IMR-90 (cell line): ENCODE measurements around the gene SEC11C. TPM values are rescaled to one million over a fixed set of nuclear protein-coding genes. Genes with fewer than 3 reads are reported as not detected.

ENCODE experiments used
- ATAC-seq: fragments of 200-7000 bp; cut with Tn5 transposase; 2 replicates; pipeline ENCODE4 v1.9.1; 2020; ENCODE audit warnings: low read depth, mild to moderate bottlenecking, moderate library complexity
- BruUV-seq: library from RNA; stranded (reverse); fragments of 400-500 nt; replicated peaks from 2 replicates; lab custom pipeline; 2021; lab: Mats Ljungman, UMichigan
- CTCF ChIA-PET: fragments of 300-600 bp; formaldehyde crosslinking; extraction: SDS; loops from one replicate; lab custom pipeline; 2021; ENCODE audit warnings: antibody characterized with exemption; lab: Yijun Ruan, JAX
- POLR2A ChIA-PET: fragments of 300-600 bp; sonication (Branson Sonifier 250); formaldehyde crosslinking; loops from one replicate; lab custom pipeline; 2022; ENCODE audit warnings: antibody characterized with exemption; ENCODE audit not compliant: unreplicated experiment; lab: Charles Lee
- DNase-seq: peaks from one replicate; pipeline ENCODE4 v3.0.0; 2013
- H2AFZ ChIP-seq: replicated peaks from 2 replicates; pipeline ENCODE3; 2013; ENCODE audit warnings: low read length, mild to moderate bottlenecking; ENCODE audit not compliant: poor library complexity
- H2AK5ac ChIP-seq: 2 replicates; pipeline ENCODE4 v1.6.1; 2013; ENCODE audit warnings: low read depth, low read length, inconsistent platforms
- H2AK9ac ChIP-seq: replicated peaks from 2 replicates; pipeline ENCODE3; 2013; ENCODE audit warnings: mild to moderate bottlenecking, low read depth, low read length, moderate library complexity; ENCODE audit not compliant: poor library complexity
- H2BK120ac ChIP-seq: 2 replicates; pipeline ENCODE4 v1.6.1; 2013; ENCODE audit warnings: low read depth, low read length, inconsistent platforms
- H2BK15ac ChIP-seq: 3 replicates; pipeline ENCODE4 v1.6.1; 2013; ENCODE audit warnings: low read depth, low read length, inconsistent platforms
- H2BK20ac ChIP-seq: 2 replicates; pipeline ENCODE4 v1.6.1; 2013; ENCODE audit warnings: low read depth, mild to moderate bottlenecking, inconsistent platforms, low read length, moderate library complexity
- H2BK5ac ChIP-seq: 2 replicates; pipeline ENCODE4 v1.6.1; 2013; ENCODE audit warnings: mild to moderate bottlenecking, low read depth, low read length, inconsistent platforms; ENCODE audit not compliant: poor library complexity, severe bottlenecking
- H3K14ac ChIP-seq: replicated peaks from 2 replicates; pipeline ENCODE4 v1.6.1; 2013; ENCODE audit warnings: low read depth, low read length, inconsistent platforms
- H3K18ac ChIP-seq: 2 replicates; pipeline ENCODE4 v1.6.1; 2013; ENCODE audit warnings: low read depth, low read length, control low read depth
- H3K23ac ChIP-seq: 2 replicates; pipeline ENCODE4 v1.6.1; 2013; ENCODE audit warnings: low read depth, low read length, inconsistent platforms
- H3K27ac ChIP-seq: 2 replicates; pipeline ENCODE4 v1.5.1; 2013; ENCODE audit warnings: mild to moderate bottlenecking, control low read depth, low read length; ENCODE audit not compliant: insufficient read depth
- H3K27me3 ChIP-seq: 2 replicates; pipeline ENCODE4 v1.6.1; 2013; ENCODE audit warnings: low read length; ENCODE audit not compliant: control insufficient read depth, insufficient read depth
- H3K36me3 ChIP-seq: 2 replicates; pipeline ENCODE4 v1.6.1; 2013; ENCODE audit warnings: low read length, mixed read lengths; ENCODE audit not compliant: control insufficient read depth, insufficient read depth
- H3K4ac ChIP-seq: 2 replicates; pipeline ENCODE4 v1.6.1; 2013; ENCODE audit warnings: low read depth, low read length, inconsistent platforms
- H3K4me1 ChIP-seq: 2 replicates; pipeline ENCODE4 v1.6.1; 2013; ENCODE audit warnings: low read length, mixed read lengths; ENCODE audit not compliant: control insufficient read depth, insufficient read depth
- H3K4me2 ChIP-seq: 2 replicates; pipeline ENCODE4 v1.6.1; 2013; ENCODE audit warnings: low read depth, mild to moderate bottlenecking, control low read depth, low read length, moderate library complexity
- H3K4me3 ChIP-seq: 2 replicates; pipeline ENCODE4 v1.5.1; 2013; ENCODE audit warnings: low read depth, mild to moderate bottlenecking, control low read depth, low read length, moderate library complexity; ENCODE audit not compliant: insufficient read depth
- H3K56ac ChIP-seq: 2 replicates; pipeline ENCODE4 v1.6.1; 2013; ENCODE audit warnings: low read length, inconsistent platforms; ENCODE audit not compliant: insufficient read depth; ENCODE audit errors: extremely low read depth
- H3K79me1 ChIP-seq, 2 experiments: 2 replicates each; pipeline ENCODE4 v1.6.1; 2013; ENCODE audit warnings: low read length in 2 of 2, inconsistent platforms in 1 of 2, low read depth in 1 of 2
- H3K9ac ChIP-seq: 2 replicates; pipeline ENCODE4 v1.6.1; 2013; ENCODE audit warnings: low read depth, low read length, control low read depth
- H3K9me1 ChIP-seq: 2 replicates; pipeline ENCODE4 v1.6.1; 2013; ENCODE audit warnings: low read length, inconsistent platforms; ENCODE audit not compliant: insufficient read depth
- H3K9me3 ChIP-seq: 2 replicates; pipeline ENCODE4 v1.6.1; 2013; ENCODE audit warnings: low read length; ENCODE audit not compliant: control insufficient read depth, insufficient read depth
- H4K20me1 ChIP-seq: 2 replicates; pipeline ENCODE4 v1.6.1; 2013; ENCODE audit warnings: low read length, inconsistent platforms; ENCODE audit not compliant: insufficient read depth
- H4K5ac ChIP-seq: 2 replicates; pipeline ENCODE4 v1.6.1; 2013; ENCODE audit warnings: mild to moderate bottlenecking, low read depth, low read length, control low read depth
- H4K8ac ChIP-seq, 2 experiments: 2 replicates each; pipeline ENCODE4 v1.6.1; 2013; ENCODE audit warnings: low read depth in 2 of 2, low read length in 2 of 2, control low read depth in 1 of 2, inconsistent platforms in 1 of 2
- H4K91ac ChIP-seq: 2 replicates; pipeline ENCODE4 v1.6.1; 2013; ENCODE audit warnings: low read depth, low read length, inconsistent platforms; ENCODE audit not compliant: insufficient read depth
- BHLHE40 ChIP-seq: fragments of 150-350 bp; IDR thresholded peaks from 2 replicates; pipeline ENCODE4 v1.6.1; 2016; ENCODE audit warnings: mild to moderate bottlenecking, low read depth, low read length
- CEBPB ChIP-seq: IDR thresholded peaks from 2 replicates; pipeline ENCODE4 v1.6.1; 2012; ENCODE audit warnings: low read depth, low read length, improper control_type of control experiment
- CHD1 ChIP-seq: IDR thresholded peaks from 2 replicates; pipeline ENCODE4 v1.6.1; 2012; ENCODE audit warnings: low read depth, low read length, improper control_type of control experiment
- CTCF ChIP-seq: conservative IDR thresholded peaks from 2 replicates; pipeline ENCODE4 v1.5.1; 2012; ENCODE audit warnings: mild to moderate bottlenecking, low read depth, low read length, improper control_type of control experiment
- FOS ChIP-seq: fragments of 150-350 bp; IDR thresholded peaks from 2 replicates; pipeline ENCODE4 v1.6.1; 2016; ENCODE audit warnings: low read depth, low read length
- MAFK ChIP-seq: IDR thresholded peaks from 2 replicates; pipeline ENCODE4 v1.6.1; 2012; ENCODE audit warnings: low read depth, low read length, improper control_type of control experiment
- MAZ ChIP-seq: IDR thresholded peaks from 2 replicates; pipeline ENCODE4 v1.6.1; 2012; ENCODE audit warnings: low read depth, mild to moderate bottlenecking, low read length, improper control_type of control experiment, moderate library complexity, borderline replicate concordance
- NFE2L2 ChIP-seq: fragments of 150-350 bp; IDR thresholded peaks from 2 replicates; pipeline ENCODE4 v1.6.1; 2016; ENCODE audit warnings: low read depth, mild to moderate bottlenecking, low read length
- POLR2A ChIP-seq: IDR thresholded peaks from 2 replicates; pipeline ENCODE4 v1.6.1; 2012; ENCODE audit warnings: mild to moderate bottlenecking, low read depth, low read length
- RAD21 ChIP-seq: IDR thresholded peaks from 2 replicates; pipeline ENCODE4 v1.6.1; 2012; ENCODE audit warnings: low read length, improper control_type of control experiment
- RCOR1 ChIP-seq: IDR thresholded peaks from 2 replicates; pipeline ENCODE4 v1.6.1; 2012; ENCODE audit warnings: mild to moderate bottlenecking, low read length, improper control_type of control experiment; ENCODE audit not compliant: insufficient replicate concordance
- RFX5 ChIP-seq: IDR thresholded peaks from 2 replicates; pipeline ENCODE4 v1.8.0; 2012; ENCODE audit warnings: low read depth, mild to moderate bottlenecking, low read length, moderate library complexity
- whole genome bisulfite sequencing, 2 experiments: methylation state at CpG; one replicate each; pipeline versions ENCODE4 v1.1.5 to v1.1.7; 2013; ENCODE audit warnings: missing lambda C conversion rate in 2 of 2; ENCODE audit not compliant: insufficient read length in 1 of 2; ENCODE audit errors: extremely low coverage in 2 of 2; 5-methylcytosine and 5-hydroxymethylcytosine counted together
- dilution Hi-C: fragments of 300-500 bp; cut with HindIII; formaldehyde crosslinking; loops from one replicate; pipeline ENCODE4 v1.14.3; 2018; ENCODE audit warnings: low sequenced_read_pairs; ENCODE audit not compliant: unreplicated experiment
- in situ Hi-C: fragments of 300-500 bp; cut with MboI; formaldehyde crosslinking; loops from 3 replicates; pipeline ENCODE4 v1.14.3; 2019; ENCODE audit warnings: low sequenced_read_pairs, inconsistent platforms, mixed read lengths
- intact Hi-C: fragments of 100-400 bp; cut with micrococcal nuclease; formaldehyde crosslinking; loops from 2 replicates; pipeline ENCODE4 v1.10.0; 2022
- polyA plus RNA-seq, 3 experiments: library from polyadenylated mRNA; depleted of rRNA; stranded (reverse); fragments of >200 nt; gene quantifications; 2 replicates each; pipeline ENCODE4 v1.2.3, GENCODE V29; 2012; ENCODE audit warnings: low replicate concordance in 1 of 3
- total RNA-seq: library from RNA; depleted of rRNA; stranded (reverse); fragments of >200 nt; gene quantifications from 2 replicates; pipeline ENCODE4 v1.2.3, GENCODE V29; 2012
- TF ChIP-seq, protein P1 (sequence below): fragments of 150-350 bp; IDR thresholded peaks from 2 replicates; pipeline ENCODE4 v1.6.1; 2017; ENCODE audit warnings: mild to moderate bottlenecking, antibody characterized with exemption, low read length, low read depth

SEC11C gene
- total and polyA plus RNA-seq, 2 of the 4 experiments (the other 2 are of a cell fraction) = 10.6 to 11.9 TPM

DNA sequence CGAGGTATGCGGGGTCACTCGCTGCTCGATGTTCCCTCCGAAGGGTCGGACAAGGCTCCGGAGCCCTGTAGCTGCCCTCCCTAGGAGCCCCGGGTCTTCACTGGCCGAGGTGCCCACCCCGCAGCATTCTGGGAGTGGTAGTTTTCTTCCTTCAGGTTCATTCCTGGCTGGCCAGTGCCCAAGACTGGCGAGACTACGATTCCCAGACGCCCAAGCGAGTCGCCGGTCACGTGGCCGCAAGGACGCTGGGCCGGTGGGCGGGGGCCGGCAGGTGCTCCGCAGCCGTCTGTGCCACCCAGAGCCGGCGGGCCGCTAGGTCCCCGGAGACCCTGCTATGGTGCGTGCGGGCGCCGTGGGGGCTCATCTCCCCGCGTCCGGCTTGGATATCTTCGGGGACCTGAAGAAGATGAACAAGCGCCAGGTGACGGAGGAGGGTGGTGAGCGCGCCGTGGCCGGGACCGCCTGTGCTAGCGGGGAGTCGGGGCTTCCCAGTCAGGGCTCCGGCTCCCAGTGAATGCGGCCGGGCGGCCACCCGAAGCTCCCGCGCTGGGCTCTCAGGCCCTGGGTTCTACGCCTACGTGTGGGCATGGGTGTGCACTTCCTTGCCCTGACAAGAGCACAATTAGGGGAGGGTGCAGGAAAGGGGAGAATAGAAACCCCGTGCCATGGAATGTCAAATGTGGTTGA lies at the start of gene SEC11C (continued):
- peak; percentile 62 for TF ChIP-seq BHLHE40
- TF ChIP-seq CEBPB = no peak

GRCh38 chr18:59090966-59091603 lies 48.6 kb upstream of the SEC11C start:
- no peak overlapping the region for H3K9ac ChIP-seq
- no peak overlapping the region for H4K91ac ChIP-seq
- no peak overlapping the region for H2BK120ac ChIP-seq
- H4K8ac ChIP-seq = no peak overlapping the region
- H4K5ac ChIP-seq = no peak overlapping the region
- CTCF ChIA-PET = no interaction called here
- dilution Hi-C loops (no loop called here), intact Hi-C loops (no loop called here), in situ Hi-C loops (no loop called here)
- H4K20me1 ChIP-seq = no peaks in the 10 kb centered on the region
- H2AFZ ChIP-seq = no peak overlapping the region
- H3K18ac ChIP-seq = no peak overlapping the region
- H3K27ac ChIP-seq = no peak overlapping the region
- no TSS peak for BruUV-seq
- H3K4ac ChIP-seq = no peak overlapping the region
- H3K79me1 ChIP-seq = no peaks in the 10 kb centered on the region
- H3K14ac ChIP-seq = no peak overlapping the region
- H3K4me2 ChIP-seq = no peak overlapping the region
- H2AK5ac ChIP-seq = no peak overlapping the region
- no peak overlapping the region for H3K4me3 ChIP-seq
- POLR2A ChIA-PET = no interaction called here
- TF ChIP-seq NFE2L2 = no peak
- TF ChIP-seq MAZ = no peak
- no peak for TF ChIP-seq RCOR1
- TF ChIP-seq MAFK = no peak
- TF ChIP-seq, protein P1, sequence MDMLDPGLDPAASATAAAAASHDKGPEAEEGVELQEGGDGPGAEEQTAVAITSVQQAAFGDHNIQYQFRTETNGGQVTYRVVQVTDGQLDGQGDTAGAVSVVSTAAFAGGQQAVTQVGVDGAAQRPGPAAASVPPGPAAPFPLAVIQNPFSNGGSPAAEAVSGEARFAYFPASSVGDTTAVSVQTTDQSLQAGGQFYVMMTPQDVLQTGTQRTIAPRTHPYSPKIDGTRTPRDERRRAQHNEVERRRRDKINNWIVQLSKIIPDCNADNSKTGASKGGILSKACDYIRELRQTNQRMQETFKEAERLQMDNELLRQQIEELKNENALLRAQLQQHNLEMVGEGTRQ = no peak
- no peak for TF ChIP-seq FOS
- no peak for TF ChIP-seq CEBPB
- no peak for TF ChIP-seq RAD21
- TF ChIP-seq BHLHE40 = no peak
- TF ChIP-seq CTCF = no peak
- TF ChIP-seq RFX5 = no peak
- TF ChIP-seq CHD1 = no peak
- no peak for TF ChIP-seq POLR2A
- no peak overlapping the region for H3K56ac ChIP-seq
- DNase-seq (no peak), ATAC-seq (no peak)
- H3K36me3 ChIP-seq = no peaks in the 10 kb centered on the region
- no peak overlapping the region for H2BK15ac ChIP-seq
- no peak overlapping the region for H2AK9ac ChIP-seq
- no peak overlapping the region for H2BK5ac ChIP-seq
- WGBS, 2 experiments = no CpG with 5 or more reads among the region's 5 CpGs
- peaks cover 43% of the 10 kb centered on the region for H3K27me3 ChIP-seq
- no peaks in the 10 kb centered on the region for H3K4me1 ChIP-seq
- no peak overlapping the region for H3K23ac ChIP-seq
- H3K9me3 ChIP-seq = no peaks in the 10 kb centered on the region
- no peaks in the 10 kb centered on the region for H3K9me1 ChIP-seq
- H2BK20ac ChIP-seq = no peak overlapping the region
